CD14-positive monocyte (primary cell): Measurements from ENCODE around the gene EIF1AD. TPM values are rescaled to one million over a fixed set of nuclear protein-coding genes. Genes with fewer than 3 reads are reported as not detected.

Experiments
- DNase-seq, 3 donors: peaks; one replicate each; pipeline ENCODE4 v3.0.0-alpha.2; 2011 to 2022
- H2AFZ ChIP-seq: 2 replicates; pipeline ENCODE4 v1.6.0; 2012; ENCODE audit warnings: mild to moderate bottlenecking, low read depth, low read length, inconsistent platforms; ENCODE audit not compliant: insufficient read depth, poor library complexity, severe bottlenecking
- H3K27ac ChIP-seq, 2 donors: 1 replicate in 1 of 2; 2 replicates in 1 of 2; pipeline ENCODE4 v1.5.1; 2012 to 2013; ENCODE audit warnings: low read length in 2 of 2, control low read depth in 1 of 2, inconsistent platforms in 1 of 2, low read depth in 1 of 2, mild to moderate bottlenecking in 1 of 2
- H3K27me3 ChIP-seq, 2 donors: one replicate each; pipeline versions ENCODE4 v1.6.0 to v1.6.1; 2011 to 2013; ENCODE audit warnings: low read length in 2 of 2; ENCODE audit not compliant: control insufficient read depth in 2 of 2, insufficient read depth in 2 of 2
- H3K36me3 ChIP-seq, 2 donors: replicated peaks in 1 of 2; 1 replicate in 1 of 2; 2 replicates in 1 of 2; pipeline versions ENCODE4 v1.5.1 to v1.6.1; 2012 to 2013; ENCODE audit warnings: low read length in 2 of 2, control low read depth in 1 of 2, inconsistent platforms in 1 of 2, mild to moderate bottlenecking in 1 of 2; ENCODE audit not compliant: insufficient read depth in 2 of 2, control insufficient read depth in 1 of 2
- H3K4me1 ChIP-seq, 2 donors: 1 replicate in 1 of 2; 2 replicates in 1 of 2; pipeline versions ENCODE4 v1.5.1 to v1.6.1; 2012 to 2013; ENCODE audit warnings: low read length in 2 of 2, control low read depth in 1 of 2, inconsistent platforms in 1 of 2, mild to moderate bottlenecking in 1 of 2, moderate library complexity in 1 of 2; ENCODE audit not compliant: insufficient read depth in 2 of 2, control insufficient read depth in 1 of 2
- H3K4me2 ChIP-seq: replicated peaks from 2 replicates; pipeline ENCODE3; 2012; ENCODE audit warnings: low read length, moderate library complexity, mild to moderate bottlenecking; ENCODE audit not compliant: poor library complexity, severe bottlenecking; ENCODE audit errors: extremely low read depth
- H3K4me3 ChIP-seq, 3 experiments: fragments of 200-600 bp in 1 of 3; sonication (generic) in 1 of 3; replicated peaks in 1 of 3; 1 replicate in 2 of 3; 2 replicates in 1 of 3; pipeline ENCODE4 v1.5.1; 2011 to 2013; ENCODE audit warnings: low read length in 3 of 3, mild to moderate bottlenecking in 3 of 3, control low read depth in 2 of 3, low read depth in 2 of 3, inconsistent platforms in 1 of 3, moderate library complexity in 1 of 3
- H3K79me2 ChIP-seq: 2 replicates; pipeline ENCODE4 v1.6.0; 2012; ENCODE audit warnings: mild to moderate bottlenecking, control low read depth, inconsistent platforms, low read length, moderate library complexity; ENCODE audit not compliant: insufficient read depth
- H3K9ac ChIP-seq: 2 replicates; pipeline ENCODE4 v1.6.0; 2017; ENCODE audit warnings: low read length, mild to moderate bottlenecking; ENCODE audit not compliant: insufficient read depth, poor library complexity, severe bottlenecking
- H3K9me3 ChIP-seq, 2 donors: replicated peaks in 1 of 2; 1 replicate in 1 of 2; 2 replicates in 1 of 2; pipeline versions ENCODE4 v1.5.1 to v1.6.1; 2012 to 2013; ENCODE audit warnings: low read length in 2 of 2, control low read depth in 1 of 2; ENCODE audit not compliant: control insufficient read depth in 1 of 2, insufficient read depth in 1 of 2
- H4K20me1 ChIP-seq: 2 replicates; pipeline ENCODE4 v1.6.0; 2012; ENCODE audit warnings: mild to moderate bottlenecking, low read length, control low read depth, moderate library complexity; ENCODE audit not compliant: insufficient read depth
- H3K27ac Mint-ChIP-seq, 7 donors: one replicate each; pipeline ENCODE4 v1.8.0; 2020; ENCODE audit warnings: mild to moderate bottlenecking in 7 of 7, mixed read lengths in 7 of 7, moderate library complexity in 6 of 7, inconsistent platforms in 2 of 7
- H3K27me3 Mint-ChIP-seq, 3 donors: one replicate each; pipeline ENCODE4 v1.8.0; 2021 to 2022; ENCODE audit warnings: low read depth in 3 of 3, mild to moderate bottlenecking in 3 of 3, mixed read lengths in 3 of 3, moderate library complexity in 3 of 3, inconsistent platforms in 1 of 3
- H3K36me3 Mint-ChIP-seq, 2 donors: one replicate each; pipeline ENCODE4 v1.8.0; 2020; ENCODE audit warnings: mixed read lengths in 2 of 2, inconsistent platforms in 1 of 2, mild to moderate bottlenecking in 1 of 2
- H3K4me1 Mint-ChIP-seq: one replicate; pipeline ENCODE4 v1.8.0; 2020; ENCODE audit warnings: mild to moderate bottlenecking, mixed read lengths
- H3K4me3 Mint-ChIP-seq, 2 donors: one replicate each; pipeline ENCODE4 v1.8.0; 2020; ENCODE audit warnings: mild to moderate bottlenecking in 2 of 2, mixed read lengths in 2 of 2, moderate library complexity in 1 of 2
- H3K9me3 Mint-ChIP-seq, 7 donors: one replicate each; pipeline ENCODE4 v1.8.0; 2020 to 2022; ENCODE audit warnings: mixed read lengths in 7 of 7, mild to moderate bottlenecking in 6 of 7, moderate library complexity in 6 of 7, inconsistent platforms in 2 of 7
- WGBS: methylation state at CpG from one replicate; pipeline ENCODE4 v1.1.5; 2013; ENCODE audit warnings: missing lambda C conversion rate; ENCODE audit not compliant: insufficient coverage; 5-methylcytosine and 5-hydroxymethylcytosine counted together
- intact Hi-C, 2 donors: fragments of 100-400 bp; cut with micrococcal nuclease; formaldehyde crosslinking; loops; one replicate each; pipeline versions ENCODE4 v1.15.0 to v1.15.1; 2023
- polyA plus RNA-seq, 3 donors: library from polyadenylated mRNA; depleted of rRNA in 1 of 3; unstranded in 2 of 3; stranded (reverse) in 1 of 3; fragments of 300-500 nt in 2 of 3; fragments of >200 nt in 1 of 3; fragmentation: Illumina TruSeq in 2 of 3; gene quantifications; 1 replicate in 2 of 3; 2 replicates in 1 of 3; pipeline ENCODE4 v1.2.3, GENCODE V29; 2012 to 2021
- TF ChIP-seq, protein P1 (sequence below): fragments of 200-600 bp; IDR thresholded peaks from one replicate; pipeline ENCODE4 v1.8.0; 2022; ENCODE audit warnings: antibody characterized with exemption, mild to moderate bottlenecking

EIF1AD gene
- polyA plus RNA-seq, 3 donors = 16.4 to 23.1 (median 18.2) TPM

GRCh38 chr11:66036334-66036710 is 34.4 kb upstream of the EIF1AD start:
- Mint-ChIP-seq H3K27me3 (peaks cover 8 to 17% (median 14%) of the 10 kb centered on the region in 3 donors), H3K4me3 (no peak overlapping the region), H3K36me3 (no peaks in the 10 kb centered on the region), H3K4me1 (no peaks in the 10 kb centered on the region), H3K27ac (no peak overlapping the region), H3K9me3 (peaks cover 0 to 11% (median 4%) of the 10 kb centered on the region in 7 donors)
- Histone ChIP-seq H3K27me3 (peaks cover 0 to 3% of the 10 kb centered on the region in 2 donors), H3K9me3 (no peaks in the 10 kb centered on the region), H3K4me1 (no peaks in the 10 kb centered on the region), H3K9ac (no peak overlapping the region), H3K27ac (no peak overlapping the region), H2AFZ (no peak overlapping the region), H3K4me3 (no peak overlapping the region), H3K4me2 (no peak overlapping the region), H3K36me3 (no peaks in the 10 kb centered on the region), H4K20me1 (no peaks in the 10 kb centered on the region), H3K79me2 (no peaks in the 10 kb centered on the region)
- intact Hi-C loops = no loop called here
- no peak for DNase-seq
- TF ChIP-seq, protein P1, sequence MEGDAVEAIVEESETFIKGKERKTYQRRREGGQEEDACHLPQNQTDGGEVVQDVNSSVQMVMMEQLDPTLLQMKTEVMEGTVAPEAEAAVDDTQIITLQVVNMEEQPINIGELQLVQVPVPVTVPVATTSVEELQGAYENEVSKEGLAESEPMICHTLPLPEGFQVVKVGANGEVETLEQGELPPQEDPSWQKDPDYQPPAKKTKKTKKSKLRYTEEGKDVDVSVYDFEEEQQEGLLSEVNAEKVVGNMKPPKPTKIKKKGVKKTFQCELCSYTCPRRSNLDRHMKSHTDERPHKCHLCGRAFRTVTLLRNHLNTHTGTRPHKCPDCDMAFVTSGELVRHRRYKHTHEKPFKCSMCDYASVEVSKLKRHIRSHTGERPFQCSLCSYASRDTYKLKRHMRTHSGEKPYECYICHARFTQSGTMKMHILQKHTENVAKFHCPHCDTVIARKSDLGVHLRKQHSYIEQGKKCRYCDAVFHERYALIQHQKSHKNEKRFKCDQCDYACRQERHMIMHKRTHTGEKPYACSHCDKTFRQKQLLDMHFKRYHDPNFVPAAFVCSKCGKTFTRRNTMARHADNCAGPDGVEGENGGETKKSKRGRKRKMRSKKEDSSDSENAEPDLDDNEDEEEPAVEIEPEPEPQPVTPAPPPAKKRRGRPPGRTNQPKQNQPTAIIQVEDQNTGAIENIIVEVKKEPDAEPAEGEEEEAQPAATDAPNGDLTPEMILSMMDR = no peak
- 90% methylated on average over 2 of the region's 5 CpGs for WGBS

GRCh38 chr11:66035653-66036333 is 33.8 kb upstream of the EIF1AD start:
- H3K4me3 Mint-ChIP-seq = no peak overlapping the region
- Histone ChIP-seq H3K4me1 (no peaks in the 10 kb centered on the region), H3K4me2 (no peak overlapping the region), H3K9ac (no peak overlapping the region), H2AFZ (no peak overlapping the region), H3K4me3 (no peak overlapping the region), H3K79me2 (no peaks in the 10 kb centered on the region), H3K36me3 (no peaks in the 10 kb centered on the region), H3K9me3 (no peaks in the 10 kb centered on the region), H3K27ac (no peak overlapping the region), H4K20me1 (no peaks in the 10 kb centered on the region), H3K27me3 (peaks cover 0 to 3% of the 10 kb centered on the region in 2 donors)
- DNase-seq = no peak
- peak overlapping the region in 1 of 7 donors; percentile 55 for H3K27ac Mint-ChIP-seq
- H3K27me3 Mint-ChIP-seq = peaks cover 9 to 18% (median 14%) of the 10 kb centered on the region in 3 donors
- H3K36me3 Mint-ChIP-seq = no peaks in the 10 kb centered on the region
- WGBS = 93% methylated on average over 7 of the region's 9 CpGs
- H3K4me1 Mint-ChIP-seq = no peaks in the 10 kb centered on the region
- H3K9me3 Mint-ChIP-seq = peaks cover 0 to 11% (median 4%) of the 10 kb centered on the region in 7 donors
- intact Hi-C loops = no loop called here
- TF ChIP-seq, protein P1 = no peak
